HepG2 (cell line): Measurements from ENCODE around the gene STK11. TPM values are rescaled to one million over a fixed set of nuclear protein-coding genes. Genes with fewer than 3 reads are reported as not detected.

ENCODE experiments used
- CBFB ChIP-seq: sonication (generic); formaldehyde crosslinking; IDR thresholded peaks from 2 replicates; pipeline ENCODE4 v1.4.0; 2020; ENCODE audit warnings: missing genetic modification reagents
- CENPX ChIP-seq: sonication (generic); formaldehyde crosslinking; IDR thresholded peaks from 2 replicates; pipeline ENCODE4 v1.9.0; 2021; ENCODE audit warnings: mild to moderate bottlenecking, missing genetic modification reagents, moderate library complexity
- FOXJ3 ChIP-seq: sonication (generic); formaldehyde crosslinking; IDR thresholded peaks from 2 replicates; pipeline ENCODE4 v1.4.0; 2020; ENCODE audit warnings: missing genetic modification reagents, mild to moderate bottlenecking, borderline replicate concordance
- GMEB2 ChIP-seq: IDR thresholded peaks from 2 replicates; pipeline ENCODE4 v1.6.1; 2016; ENCODE audit warnings: missing biosample characterization, missing genetic modification reagents, low read depth
- GTF2F1 ChIP-seq: fragments of 150-350 bp; IDR thresholded peaks from 2 replicates; pipeline ENCODE4 v1.6.1; 2014; ENCODE audit warnings: low read length
- HBP1 ChIP-seq: IDR thresholded peaks from 2 replicates; pipeline ENCODE4 v1.6.1; 2016; ENCODE audit warnings: low read depth, control low read depth
- LRRFIP1 ChIP-seq: sonication (generic); formaldehyde crosslinking; conservative IDR thresholded peaks from 2 replicates; pipeline ENCODE4 v1.4.0; 2020; ENCODE audit warnings: missing genetic modification reagents
- MED13 ChIP-seq: sonication (generic); formaldehyde crosslinking; IDR thresholded peaks from 2 replicates; pipeline ENCODE4 v1.5.0; 2020; ENCODE audit warnings: missing genetic modification reagents
- MTF2 ChIP-seq: sonication (generic); formaldehyde crosslinking; IDR thresholded peaks from 2 replicates; pipeline ENCODE4 v1.5.0; 2020; ENCODE audit warnings: missing genetic modification reagents, borderline replicate concordance
- MXD1 ChIP-seq: sonication (generic); formaldehyde crosslinking; IDR thresholded peaks from 2 replicates; pipeline ENCODE4 v1.4.0; 2020; ENCODE audit warnings: mild to moderate bottlenecking, missing genetic modification reagents
- NFATC3 ChIP-seq: sonication (generic); formaldehyde crosslinking; IDR thresholded peaks from 2 replicates; pipeline ENCODE4 v1.5.1; 2020; ENCODE audit warnings: mild to moderate bottlenecking, missing genetic modification reagents
- RXRA ChIP-seq: sonication (generic); formaldehyde crosslinking; IDR thresholded peaks from 2 replicates; pipeline ENCODE4 v1.5.1; 2020; ENCODE audit warnings: missing genetic modification reagents
- TP53 ChIP-seq: sonication (generic); formaldehyde crosslinking; conservative IDR thresholded peaks from 2 replicates; pipeline ENCODE4 v1.4.0; 2020; ENCODE audit warnings: missing genetic modification reagents
- ZBTB38 ChIP-seq: sonication (generic); formaldehyde crosslinking; IDR thresholded peaks from 2 replicates; pipeline ENCODE4 v1.5.1; 2020; ENCODE audit warnings: mild to moderate bottlenecking, missing genetic modification reagents
- ZFP90 ChIP-seq: sonication (generic); formaldehyde crosslinking; IDR thresholded peaks from 2 replicates; pipeline ENCODE4 v1.8.0; 2022; ENCODE audit warnings: missing genetic modification reagents, mild to moderate bottlenecking, inconsistent platforms, borderline replicate concordance
- ZGPAT ChIP-seq: IDR thresholded peaks from 2 replicates; pipeline ENCODE4 v1.6.1; 2016; ENCODE audit warnings: mild to moderate bottlenecking
- ZIK1 ChIP-seq: sonication (generic); formaldehyde crosslinking; IDR thresholded peaks from 2 replicates; pipeline ENCODE4 v1.5.0; 2020; ENCODE audit warnings: mild to moderate bottlenecking, low read depth, missing genetic modification reagents, borderline replicate concordance
- ZNF10 ChIP-seq: sonication (generic); formaldehyde crosslinking; IDR thresholded peaks from 2 replicates; pipeline ENCODE4 v1.4.0; 2020; ENCODE audit warnings: mild to moderate bottlenecking, low read depth, missing genetic modification reagents, borderline replicate concordance
- ZNF549 ChIP-seq: sonication (generic); formaldehyde crosslinking; IDR thresholded peaks from 2 replicates; pipeline ENCODE4 v1.5.0; 2020; ENCODE audit warnings: missing genetic modification reagents
- ZNF619 ChIP-seq: sonication (generic); formaldehyde crosslinking; IDR thresholded peaks from 2 replicates; pipeline ENCODE4 v1.4.0; 2020; ENCODE audit warnings: mild to moderate bottlenecking, missing genetic modification reagents
- ZNF704 ChIP-seq: sonication (generic); formaldehyde crosslinking; IDR thresholded peaks from 2 replicates; pipeline ENCODE4 v1.8.1; 2023; ENCODE audit warnings: mild to moderate bottlenecking, inconsistent platforms, moderate library complexity, missing genetic modification reagents, borderline replicate concordance
- polyA plus RNA-seq, 8 experiments: library from polyadenylated mRNA; depleted of rRNA in 3 of 8; stranded (reverse) in 7 of 8; unstranded in 1 of 8; fragments of >200 nt; fragmentation: Illumina TruSeq in 4 of 8; extraction: Trizol in 4 of 8; gene quantifications; 2 replicates each; pipeline versions ENCODE4 v1.2.1 to v1.2.3, GENCODE V29; 2011 to 2016; ENCODE audit warnings: low read depth in 4 of 8, missing spikeins in 1 of 8, mixed read lengths in 1 of 8; ENCODE audit not compliant: insufficient read depth in 1 of 8
- total RNA-seq, 5 experiments: library from RNA; depleted of rRNA; stranded (reverse); fragments of >200 nt; fragmentation: Illumina TruSeq; extraction: Trizol; gene quantifications; 2 replicates each; pipeline ENCODE4 v1.2.3, GENCODE V29; 2016; ENCODE audit warnings: low read depth in 1 of 5

The STK11 gene
- total and polyA plus RNA-seq, 2 of the 13 experiments (the other 11 are each of a cell fraction or from before 2014, with no cell fraction given) = 27.5 to 43.6 TPM

GRCh38 chr19:1269478-1270212 is 64.1 kb downstream of the STK11 start (continued):
- TF ChIP-seq ZGPAT (no peak), NFATC3 (0 out of 2 replicates have a peak, but pooled peaks have one; percentile 64), MED13 (CRISPR knock-in tag) (no peak; the same call in 1 of the 2 replicates), ZNF549 (no peak), MXD1 (CRISPR knock-in tag) (peak; percentile 34; the same call in 1 of the 2 replicates), CBFB (CRISPR knock-in tag) (no peak; the same call in 1 of the 2 replicates), HBP1 (CRISPR knock-in tag) (no peak), CENPX (CRISPR knock-in tag) (no peak), TP53 (CRISPR knock-in tag) (no peak), ZNF704 (CRISPR knock-in tag) (0 out of 2 replicates have a peak, but pooled peaks have one; percentile 45), ZIK1 (CRISPR knock-in tag) (no peak), MTF2 (no peak), GMEB2 (CRISPR knock-in tag) (no peak), RXRA (peak; percentile 40), ZNF10 (CRISPR knock-in tag) (no peak), LRRFIP1 (CRISPR knock-in tag) (no peak), FOXJ3 (CRISPR knock-in tag) (no peak), ZFP90 (CRISPR knock-in tag) (no peak; the same call in 1 of the 2 replicates), ZBTB38 (CRISPR knock-in tag) (peak; percentile 57), ZNF619 (CRISPR knock-in tag) (0 out of 2 replicates have a peak, but pooled peaks have one; percentile 35), GTF2F1 (no peak)
